Fibroblast of mammary gland (primary cell): ENCODE results near the gene PTPRS.

ENCODE experiments used
- DNase-seq: peaks from one replicate; pipeline ENCODE4 v3.0.0-alpha.2; 2010; ENCODE audit warnings: low read depth
- H3K4me3 ChIP-seq: 2 replicates; pipeline ENCODE4 v1.5.1; 2011; ENCODE audit warnings: low read depth, mild to moderate bottlenecking, low read length, moderate library complexity; ENCODE audit not compliant: control insufficient read depth
- CTCF ChIP-seq: conservative IDR thresholded peaks from 2 replicates; pipeline ENCODE4 v1.5.1; 2011; ENCODE audit warnings: low read depth, low read length, inconsistent platforms; ENCODE audit not compliant: control insufficient read depth, insufficient read depth

The PTPRS gene

GRCh38 chr19:5338656-5339197 is 1.9 kb downstream of the PTPRS start:
- H3K4me3 ChIP-seq = no peak overlapping the region
- no peak for DNase-seq
- no peak for TF ChIP-seq CTCF

- DNase-seq = no peak
- TF ChIP-seq CTCF = no peak
- H3K4me3 ChIP-seq = no peak overlapping the region
Measured at GRCh38 chr19:5337708-5338655, 2.6 kb downstream of the PTPRS start.

- H3K4me3 ChIP-seq = no peak overlapping the region
- TF ChIP-seq CTCF = no peak
- DNase-seq = no peak
Measured at GRCh38 chr19:5337126-5337525, 3.5 kb downstream of the PTPRS start.

- DNase-seq = no peak
Measured at GRCh38 chr19:5336195-5336965, 4.2 kb downstream of the PTPRS start.

GRCh38 chr19:5335593-5335992 is 5.0 kb downstream of the PTPRS start:
- no peak overlapping the region for H3K4me3 ChIP-seq
- TF ChIP-seq CTCF = no peak
- no peak for DNase-seq

More at GRCh38 chr19:5336195-5336965, 4.2 kb downstream of the PTPRS start:
- TF ChIP-seq CTCF = no peak
- no peak overlapping the region for H3K4me3 ChIP-seq

- DNase-seq = no peak
- no peak overlapping the region for H3K4me3 ChIP-seq
- TF ChIP-seq CTCF = no peak
Measured at GRCh38 chr19:5334824-5335500, 5.7 kb downstream of the PTPRS start.
